ENCODE results near the gene SLC39A1.

Gene SLC39A1

DNA sequence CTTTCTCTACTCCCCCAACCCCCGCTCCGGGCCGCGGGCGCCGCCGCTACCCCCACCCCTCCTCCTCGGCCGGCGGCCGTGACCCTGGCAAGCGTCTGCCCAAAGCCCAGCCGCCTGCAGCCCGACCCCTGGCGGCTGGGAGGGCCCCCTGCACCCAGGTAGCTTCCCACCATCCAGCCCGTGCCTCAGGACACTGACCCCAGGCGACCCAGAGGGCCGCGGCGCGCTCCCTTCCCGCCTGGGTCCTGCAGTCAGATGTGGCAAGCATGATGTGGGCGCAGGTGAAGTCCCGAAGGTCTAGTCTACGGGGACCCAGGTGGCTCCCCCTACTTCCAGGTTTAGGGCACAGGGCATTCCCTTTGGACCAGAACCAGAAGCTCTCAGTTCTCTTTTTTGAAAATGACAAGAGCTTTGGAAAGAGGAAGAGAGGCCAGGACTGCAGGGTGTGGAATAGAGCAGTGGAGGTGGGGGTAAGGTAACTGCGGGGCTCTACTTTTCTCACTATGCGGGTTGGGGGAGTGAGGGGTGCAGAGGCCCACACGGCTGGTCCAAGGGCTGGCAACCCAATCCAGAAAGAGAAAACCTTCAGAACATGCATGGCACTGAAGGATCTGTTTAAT is 16.6 kb downstream of the SLC39A1 start, which contains the start of gene DENND4B:
Gene DENND4B (minus strand): TSS at position 97 of the 620 bp plus-strand sequence. CDS start 2,344 bp downstream, outside the sequence.
- peak; percentile 99 for DNase-seq

DNA sequence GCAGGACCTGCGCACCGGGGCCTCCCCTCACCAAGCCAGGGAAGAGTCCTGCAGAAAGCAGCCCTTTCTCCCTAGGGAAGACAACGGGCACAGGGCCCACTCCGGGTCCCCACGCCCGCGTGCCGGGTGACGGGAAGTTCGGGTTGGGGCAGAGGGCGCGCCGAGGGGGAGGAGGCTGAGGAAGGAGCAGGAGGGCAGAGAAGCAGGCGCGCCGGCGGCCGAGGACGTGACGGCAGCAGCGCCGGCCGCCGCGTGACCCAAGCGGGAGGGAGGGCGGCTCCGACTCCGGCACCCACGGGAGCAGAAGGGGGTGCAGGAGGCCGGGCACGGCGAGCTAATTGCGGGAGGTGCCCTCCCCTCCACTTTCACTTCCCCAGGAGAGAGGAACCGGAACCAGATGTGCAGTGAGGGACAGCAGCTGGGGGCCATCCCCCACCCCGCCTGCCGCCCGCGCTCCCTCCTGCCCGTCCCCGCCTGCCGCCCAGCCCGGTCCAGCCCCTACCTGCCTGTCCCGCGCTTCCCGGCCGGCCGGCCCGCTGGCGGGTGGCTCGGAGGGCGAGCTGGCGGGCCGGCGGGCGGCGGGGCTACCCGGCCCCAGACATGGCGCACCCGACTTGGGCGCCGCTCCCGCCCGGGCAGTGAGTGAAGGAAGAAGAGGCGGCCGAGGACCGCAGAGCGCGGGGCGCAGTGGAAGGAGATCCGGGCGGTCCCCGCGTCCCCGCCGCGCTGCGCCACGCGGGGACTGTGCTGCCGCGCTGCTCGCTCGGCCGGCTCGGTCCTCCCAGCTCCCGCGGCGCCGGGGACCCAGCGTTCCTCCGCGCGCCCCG is 17.3 kb downstream of the SLC39A1 start:
- DNase-seq, result peak; percentile 78

DNA sequence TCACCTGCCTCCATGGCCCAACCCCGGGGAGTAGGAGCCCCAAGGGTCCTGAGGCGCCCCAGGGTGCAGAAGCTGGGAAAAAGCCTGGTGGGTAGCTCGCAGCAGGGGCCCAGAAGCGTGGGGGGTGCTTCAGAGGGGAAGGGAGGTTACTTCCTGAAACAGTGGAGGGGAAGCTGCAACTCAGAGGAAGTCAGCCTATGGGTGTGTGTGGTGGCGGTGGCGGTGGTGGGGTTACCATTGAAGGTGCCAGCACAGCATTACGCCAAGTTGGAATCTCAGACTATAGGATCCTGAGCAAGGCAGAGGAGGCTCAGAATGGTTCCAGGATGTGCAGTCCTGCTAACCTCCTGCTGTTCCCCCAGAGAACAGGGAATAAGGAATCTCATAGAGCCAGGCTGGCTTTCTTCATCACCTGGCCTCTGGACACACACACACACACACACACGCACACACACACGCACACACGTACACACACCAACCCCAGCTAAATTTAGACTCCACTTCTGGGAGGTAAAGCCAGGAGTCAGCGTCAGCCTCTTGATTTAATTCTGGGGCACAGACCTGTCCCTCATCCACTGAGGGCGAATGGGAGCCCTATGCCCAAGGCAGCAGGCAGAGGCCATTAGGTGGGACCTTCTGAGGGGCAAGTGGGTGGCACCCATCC is 18.1 kb downstream of the SLC39A1 start:
- DNase-seq, result no peak

GRCh38 chr1:153944827-153945117 is 18.6 kb downstream of the SLC39A1 start:
- DNase-seq, result no peak

GRCh38 chr1:153944005-153944826 is 19.1 kb downstream of the SLC39A1 start:
- no peak for DNase-seq

GRCh38 chr1:153942766-153943549 is 20.4 kb downstream of the SLC39A1 start:
- DNase-seq, result no peak

DNA sequence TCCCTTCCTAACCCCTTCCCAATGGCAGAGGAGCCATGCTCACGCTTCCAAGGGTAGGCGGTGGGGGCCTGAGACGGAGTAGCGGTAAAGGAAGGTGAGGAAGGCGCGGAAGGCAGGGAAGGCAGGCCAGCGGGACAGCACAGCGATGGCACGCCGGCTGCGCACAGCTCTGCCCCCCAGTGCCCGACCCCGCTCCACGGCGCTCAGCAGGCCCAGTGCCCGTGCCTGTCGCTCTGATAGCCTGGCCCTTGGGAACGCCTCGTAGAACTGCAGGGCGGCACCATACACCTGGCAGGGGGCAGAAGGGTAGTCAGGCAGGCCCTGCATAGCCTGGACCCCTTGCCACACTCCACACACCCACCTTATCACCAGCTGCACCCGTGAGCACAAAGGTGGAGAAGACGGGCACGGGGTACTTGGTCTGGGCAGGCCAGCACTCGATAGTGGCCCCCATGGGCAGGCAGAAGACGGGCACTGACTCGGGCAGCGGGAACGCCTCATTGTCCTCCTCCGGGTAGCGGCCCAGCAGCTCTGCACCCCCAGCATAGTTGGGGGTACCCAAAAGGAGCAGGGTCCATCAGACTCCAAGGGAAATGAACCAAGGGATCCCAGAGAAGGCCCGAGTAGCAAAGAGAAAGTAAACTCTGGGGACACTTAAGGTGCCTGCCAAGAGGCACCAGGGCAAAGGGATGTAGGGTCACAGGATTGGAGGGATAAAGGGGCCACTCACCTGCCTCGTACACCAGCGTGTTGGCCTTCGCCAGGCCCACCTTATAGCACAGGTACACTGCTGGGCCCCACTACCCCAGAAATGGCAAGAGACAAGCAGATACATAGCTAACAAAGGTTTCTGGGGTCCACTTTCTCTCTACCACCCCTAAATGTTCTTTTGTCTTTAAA is 21.3 kb downstream of the SLC39A1 start:
- no peak for DNase-seq

GRCh38 chr1:153940756-153941155 is 22.6 kb downstream of the SLC39A1 start:
- no peak for DNase-seq

DNA sequence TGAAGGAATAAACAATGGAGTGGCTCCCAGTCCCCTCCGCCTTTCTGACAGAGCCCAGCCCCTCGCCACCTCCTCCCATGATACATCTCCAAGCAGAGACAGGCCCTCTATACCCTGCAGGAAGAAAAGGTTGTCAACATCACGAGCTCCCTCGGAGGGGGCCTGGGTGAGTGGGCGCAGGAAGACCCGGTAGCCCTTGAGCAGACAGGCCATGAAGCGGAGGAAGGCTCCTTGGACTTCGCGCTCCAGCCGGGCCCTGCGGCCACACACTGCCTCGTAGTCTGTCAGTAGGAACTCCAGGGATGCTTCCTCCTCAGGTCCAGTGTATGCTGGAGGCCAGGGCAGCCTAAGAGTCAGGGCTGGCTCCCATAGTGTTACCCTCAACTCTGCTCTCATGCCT is 23.9 kb downstream of the SLC39A1 start:
- DNase-seq, result no peak

GRCh38 chr1:153938996-153939395 is 24.3 kb downstream of the SLC39A1 start:
- no peak for DNase-seq

GRCh38 chr1:153937331-153937730 is 26.0 kb downstream of the SLC39A1 start:
- no peak for DNase-seq

GRCh38 chr1:153936011-153936802 is 27.1 kb downstream of the SLC39A1 start:
- no peak for DNase-seq

- no peak for DNase-seq
Observed at GRCh38 chr1:153934746-153935145, 28.6 kb downstream of the SLC39A1 start.

DNA sequence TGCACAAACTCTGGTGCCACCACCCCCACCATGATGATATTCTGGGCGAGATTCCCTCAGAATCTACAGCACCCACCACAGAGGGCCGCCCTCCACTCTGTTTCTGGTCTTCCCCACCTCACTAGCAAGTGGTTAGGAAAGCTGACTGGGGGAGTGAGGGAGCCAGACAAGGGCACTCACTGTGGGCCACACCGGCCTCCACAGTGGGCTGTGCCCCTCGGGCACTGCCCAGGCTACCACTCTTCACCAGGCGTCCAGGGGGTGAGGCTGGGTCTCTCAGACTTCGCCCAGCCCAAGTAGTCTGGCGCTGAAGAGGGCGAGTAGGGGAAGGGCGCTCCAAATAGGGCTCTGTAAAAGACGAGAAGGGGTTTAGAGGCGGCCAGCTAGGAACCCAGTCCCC is 29.4 kb downstream of the SLC39A1 start:
- DNase-seq, result no peak

DNA sequence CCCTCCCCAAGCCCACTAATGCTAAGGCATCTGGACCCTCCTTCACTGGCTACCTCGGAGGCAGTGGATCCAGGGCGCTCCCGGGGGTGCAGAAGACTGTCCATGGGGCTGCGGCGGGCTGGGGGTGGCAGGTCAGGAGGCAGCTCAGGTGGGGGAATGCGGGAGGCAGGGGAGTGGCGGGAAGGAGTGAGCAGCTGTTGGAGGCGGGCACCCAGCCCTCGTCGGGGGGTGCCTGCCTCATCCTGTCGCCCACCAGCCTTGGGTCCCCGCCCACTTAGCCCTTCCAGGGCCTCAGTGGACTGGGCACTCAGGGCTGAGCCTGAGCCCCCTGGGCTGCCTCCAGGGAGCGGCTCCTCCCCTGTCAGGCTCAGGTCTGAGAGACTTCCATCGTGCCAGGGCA is 29.9 kb downstream of the SLC39A1 start:
- DNase-seq, result no peak

- no peak for DNase-seq
Observed at GRCh38 chr1:153932156-153933131, 30.9 kb downstream of the SLC39A1 start.

DNA sequence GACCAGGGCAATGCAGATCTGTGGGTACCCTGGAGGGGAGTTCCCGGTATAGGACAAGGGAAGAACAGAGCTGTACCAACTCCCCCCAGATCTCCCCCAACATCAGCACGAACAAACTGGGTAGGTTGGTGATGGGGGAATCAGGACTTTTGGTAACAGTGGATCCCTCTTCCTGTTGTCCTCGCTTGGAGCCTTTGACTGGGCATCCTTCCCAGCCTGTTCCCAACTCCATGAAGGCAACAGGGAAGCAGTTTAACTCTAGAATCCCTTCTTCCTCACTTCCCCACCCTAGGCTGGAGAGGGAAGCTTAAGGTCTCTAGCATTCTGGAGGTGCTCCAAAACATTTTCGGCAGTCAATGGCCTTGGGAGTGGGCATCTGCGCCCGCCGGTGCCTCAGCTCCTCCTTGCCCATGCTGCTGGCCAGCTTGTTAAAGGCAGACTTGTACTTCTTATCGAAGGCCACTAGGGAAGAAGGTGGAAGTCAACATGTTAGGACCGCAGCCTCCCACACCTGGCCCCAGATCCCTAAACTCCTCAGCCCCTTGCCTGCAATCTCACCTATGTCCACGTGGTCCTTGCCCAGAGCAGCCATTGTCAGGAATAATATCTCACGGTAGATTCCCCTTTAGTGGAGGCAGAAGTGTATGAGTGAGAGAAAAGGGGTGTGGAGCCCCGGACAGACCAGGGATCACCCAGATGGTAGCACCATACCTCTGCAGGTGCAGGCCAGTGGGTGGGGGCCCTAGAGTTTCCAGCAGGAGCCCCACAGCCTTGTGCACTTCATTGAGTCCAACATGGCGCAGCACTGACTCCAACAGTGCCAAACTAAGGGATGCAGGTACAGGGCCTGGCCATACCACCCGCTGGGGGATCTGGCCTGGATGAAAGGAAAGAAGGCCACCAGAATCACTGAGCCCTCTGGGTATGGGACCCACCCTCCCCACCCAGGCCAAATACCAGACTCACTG is 33.1 kb downstream of the SLC39A1 start:
- no peak for DNase-seq

DNA sequence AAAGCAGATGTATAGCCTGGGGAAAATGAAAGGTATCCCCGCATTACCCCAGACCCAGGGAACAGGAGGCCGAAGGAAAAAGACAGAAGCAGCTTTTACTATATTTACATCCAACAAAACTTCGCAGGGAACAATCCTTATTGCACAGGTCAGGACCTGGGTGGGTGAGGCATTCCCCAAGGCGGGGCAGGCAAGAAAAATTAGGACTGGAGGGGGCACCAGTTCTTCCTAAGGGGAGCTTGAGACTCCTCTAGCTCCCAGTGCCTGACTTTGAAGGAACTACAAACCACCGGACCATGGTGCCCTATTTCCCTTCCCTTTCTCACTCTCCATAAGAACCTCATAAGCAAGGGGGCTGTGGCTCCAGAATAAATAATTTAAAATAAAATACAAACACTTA is 33.9 kb downstream of the SLC39A1 start:
- DNase-seq, result no peak
